B cell (primary cell): ENCODE measurements around the gene CYGB.

Experiments
- CTCF ChIP-seq: fragments of 200-600 bp; IDR thresholded peaks from one replicate; pipeline ENCODE4 v1.8.0; 2022; ENCODE audit warnings: antibody characterized with exemption, mild to moderate bottlenecking
- EZH2 ChIP-seq: IDR thresholded peaks from 2 replicates; pipeline ENCODE4 v1.6.1; 2012; ENCODE audit warnings: borderline replicate concordance, low read depth, mild to moderate bottlenecking, moderate library complexity, low read length; ENCODE audit not compliant: insufficient read depth, poor library complexity, severe bottlenecking

GRCh38 chr17:76498876-76499251 is 38.6 kb downstream of the CYGB start:
- TF ChIP-seq CTCF (no peak), EZH2 (no peak)
